Testis (tissue), 2 donors: Measurements from ENCODE around the gene STARD3NL.

Experiments
- CTCF ChIP-seq, 3 experiments: fragments of 450-650 bp in 2 of 3; fragments of 200-600 bp in 1 of 3; sonication (generic) in 1 of 3; IDR thresholded peaks; one replicate each; pipeline ENCODE4 v1.5.1; 2016 to 2019; ENCODE audit warnings: antibody characterized with exemption in 3 of 3, mild to moderate bottlenecking in 2 of 3, moderate library complexity in 1 of 3
- POLR2A ChIP-seq: fragments of 450-650 bp; IDR thresholded peaks from one replicate; pipeline ENCODE4 v1.6.1; 2017; ENCODE audit warnings: antibody characterized with exemption, mild to moderate bottlenecking, moderate library complexity

DNA sequence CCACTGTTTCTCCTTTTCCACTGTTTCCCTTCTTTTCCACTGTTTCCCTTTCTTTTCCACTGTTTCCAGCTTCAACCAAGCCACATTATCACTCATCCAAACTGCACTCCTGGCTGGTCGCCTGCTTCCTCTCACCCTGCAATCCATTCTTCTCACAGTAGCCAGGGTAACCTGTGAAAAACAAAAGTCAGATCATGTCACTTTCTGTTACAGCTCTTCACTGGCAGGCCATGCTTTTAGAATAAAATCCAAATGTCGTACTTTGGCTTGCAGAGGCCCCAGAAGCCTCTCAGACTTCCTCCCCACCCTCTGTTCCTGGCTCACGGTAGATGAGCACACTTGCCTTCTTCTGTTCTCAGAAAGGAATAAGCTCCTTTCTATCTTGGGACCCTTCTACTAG is 33.9 kb downstream of the STARD3NL start:
- TF ChIP-seq CTCF (IDR thresholded peaks at IDR 0.05): no peak
- TF ChIP-seq POLR2A: no peak
